T-helper 2 cell treated with Interferon-gamma antibody and Interleukin-4, amounts not matched to agents 100 ng/mL and 5 ng/mL, for 36 hours (primary cell): ENCODE results near the gene MRPS23. TPM values are rescaled to one million over a fixed set of nuclear protein-coding genes. Genes with fewer than 3 reads are reported as not detected.

Source experiments
- intact Hi-C: fragments of 100-400 bp; cut with micrococcal nuclease; formaldehyde crosslinking; loops from one replicate; pipeline ENCODE4 v1.15.1; 2023
- total RNA-seq: library from RNA; stranded (reverse); gene quantifications from 2 replicates; pipeline ENCODE4 v1.2.3, GENCODE V29; 2022

MRPS23 gene
- total RNA-seq, 1 donor from 2014 or later, result 41.0 TPM

- intact Hi-C loops, result no loop called here
These were observed 46.8 kb downstream of the MRPS23 start for GRCh38 chr17:57803021-57803420.

- intact Hi-C loops, result no loop called here
These were observed 48.7 kb downstream of the MRPS23 start for GRCh38 chr17:57801044-57801711.

DNA sequence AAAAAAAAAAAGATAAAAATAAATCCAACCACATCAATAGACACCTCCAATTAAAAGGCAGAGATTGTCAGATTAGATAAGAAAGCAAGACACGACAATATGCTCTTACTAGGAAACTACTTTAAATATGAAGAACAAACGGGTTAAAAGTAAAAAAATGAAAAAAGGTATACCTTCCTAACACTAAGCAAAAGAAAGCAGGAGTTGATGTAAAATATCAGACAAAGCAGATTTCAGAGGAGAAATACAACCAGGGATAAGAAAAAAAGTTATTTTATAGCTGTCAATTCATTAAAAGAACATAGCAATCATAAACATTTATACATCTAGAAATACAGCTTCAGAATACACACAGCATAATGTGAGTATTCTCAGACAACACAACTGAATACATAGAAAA, 55.0 kb downstream of the MRPS23 start:
- intact Hi-C loops, result no loop called here

- intact Hi-C loops, result no loop called here
These were observed 61.1 kb downstream of the MRPS23 start for GRCh38 chr17:57788725-57789124.

DNA sequence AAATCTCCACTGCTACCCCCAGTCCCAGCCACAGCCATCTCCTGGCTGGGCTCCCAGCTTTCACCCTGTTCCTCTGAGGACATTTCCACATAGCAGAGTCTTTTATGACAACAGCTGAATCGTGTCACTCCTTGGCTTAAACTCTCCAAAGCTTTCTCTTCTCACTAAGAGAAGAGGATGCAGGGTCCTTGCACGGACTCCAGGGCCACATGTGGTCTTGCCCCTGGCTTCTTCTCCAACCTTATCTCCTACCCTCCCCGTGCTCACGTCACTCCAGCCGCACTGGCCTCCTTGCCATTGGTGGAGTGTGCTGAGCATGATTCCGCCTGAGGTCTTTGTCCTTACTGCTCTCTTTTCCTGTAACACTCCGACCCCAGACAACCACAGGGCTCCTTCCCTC, 64.8 kb downstream of the MRPS23 start:
- intact Hi-C loops, result no loop called here

Other genes with a start within 250 kb of the MRPS23 start
- not detected in 2 replicates for gene CCDC182, start 104.7 kb downstream of the MRPS23 start, total RNA-seq
- 0.09 and 0.25 TPM in 2 replicates for gene CUEDC1, start 105.4 kb upstream of the MRPS23 start, total RNA-seq
- 45.9 and 48.0 TPM in 2 replicates for gene VEZF1, start 138.2 kb upstream of the MRPS23 start, total RNA-seq
- 417 and 421 TPM in 2 replicates for gene SRSF1, start 157.2 kb upstream of the MRPS23 start, total RNA-seq
- 34.9 and 35.8 TPM in 2 replicates for gene DYNLL2, start 233.4 kb upstream of the MRPS23 start, total RNA-seq